Measurements from ENCODE around the gene ZNF286A. TPM values are rescaled to one million over a fixed set of nuclear protein-coding genes. Genes with fewer than 3 reads are reported as not detected.
"Not testable (repeated sequence)": the region's sequence is repeated elsewhere in the genome, so short reads cannot be mapped to it uniquely, and the experiment has no call there.

ZNF286A gene
- total RNA-seq, 1 donor from 2014 or later, result 20.8 TPM

GRCh38 chr17:15699937-15700336, 385 bp downstream of the ZNF286A start:
- H3K27me3 ChIP-seq (ENCODE audit: control insufficient read depth, insufficient read depth, low read length); H3K36me3 ChIP-seq (ENCODE audit: control insufficient read depth, insufficient read depth, low read length); FAIRE-seq; DNase-seq (ENCODE audit: low read depth): not testable (repeated sequence)
- H3K4me3 ChIP-seq (ENCODE audit: low read depth, low read length), result peak overlapping the region; percentile 49

- not testable (repeated sequence) for H3K36me3 ChIP-seq (ENCODE audit: control insufficient read depth, insufficient read depth, low read length); H3K4me3 ChIP-seq (ENCODE audit: low read depth, low read length); DNase-seq (ENCODE audit: low read depth); H3K27me3 ChIP-seq (ENCODE audit: control insufficient read depth, insufficient read depth, low read length); FAIRE-seq
Measured at GRCh38 chr17:15704239-15704638, 4.7 kb downstream of the ZNF286A start.

GRCh38 chr17:15704813-15705212, 5.3 kb downstream of the ZNF286A start:
- FAIRE-seq; H3K36me3 ChIP-seq (ENCODE audit: control insufficient read depth, insufficient read depth, low read length); H3K4me3 ChIP-seq (ENCODE audit: low read depth, low read length); H3K27me3 ChIP-seq (ENCODE audit: control insufficient read depth, insufficient read depth, low read length); DNase-seq (ENCODE audit: low read depth): not testable (repeated sequence)

- not testable (repeated sequence) for H3K36me3 ChIP-seq (ENCODE audit: control insufficient read depth, insufficient read depth, low read length); DNase-seq (ENCODE audit: low read depth); FAIRE-seq; H3K4me3 ChIP-seq (ENCODE audit: low read depth, low read length); H3K27me3 ChIP-seq (ENCODE audit: control insufficient read depth, insufficient read depth, low read length)
Measured at GRCh38 chr17:15708879-15709278, 9.3 kb downstream of the ZNF286A start.

- FAIRE-seq, result not testable (repeated sequence)
Measured at GRCh38 chr17:15716601-15717563, 17.3 kb downstream of the ZNF286A start.

GRCh38 chr17:15730535-15730934, 31.0 kb downstream of the ZNF286A start:
- H3K4me3 ChIP-seq (ENCODE audit: low read depth, low read length); H3K27me3 ChIP-seq (ENCODE audit: control insufficient read depth, insufficient read depth, low read length); H3K36me3 ChIP-seq (ENCODE audit: control insufficient read depth, insufficient read depth, low read length); DNase-seq (ENCODE audit: low read depth): not testable (repeated sequence)
- peak; percentile 7 for FAIRE-seq

More at GRCh38 chr17:15716601-15717563, 17.3 kb downstream of the ZNF286A start:
- not testable (repeated sequence) for H3K36me3 ChIP-seq (ENCODE audit: control insufficient read depth, insufficient read depth, low read length); H3K4me3 ChIP-seq (ENCODE audit: low read depth, low read length); DNase-seq (ENCODE audit: low read depth); H3K27me3 ChIP-seq (ENCODE audit: control insufficient read depth, insufficient read depth, low read length)

GRCh38 chr17:15731900-15732299, 32.3 kb downstream of the ZNF286A start, which contains the start of gene TBC1D26:
TBC1D26 (plus strand) TSS chr17:15732283; CDS start chr17:15735349, 3,066 bp downstream.
- not testable (repeated sequence) for H3K4me3 ChIP-seq (ENCODE audit: low read depth, low read length); FAIRE-seq; H3K36me3 ChIP-seq (ENCODE audit: control insufficient read depth, insufficient read depth, low read length); H3K27me3 ChIP-seq (ENCODE audit: control insufficient read depth, insufficient read depth, low read length); DNase-seq (ENCODE audit: low read depth)

GRCh38 chr17:15733174-15733789, 33.7 kb downstream of the ZNF286A start:
- DNase-seq (ENCODE audit: low read depth); FAIRE-seq; H3K36me3 ChIP-seq (ENCODE audit: control insufficient read depth, insufficient read depth, low read length); H3K27me3 ChIP-seq (ENCODE audit: control insufficient read depth, insufficient read depth, low read length); H3K4me3 ChIP-seq (ENCODE audit: low read depth, low read length): not testable (repeated sequence)

- not testable (repeated sequence) for H3K27me3 ChIP-seq (ENCODE audit: control insufficient read depth, insufficient read depth, low read length); H3K36me3 ChIP-seq (ENCODE audit: control insufficient read depth, insufficient read depth, low read length); H3K4me3 ChIP-seq (ENCODE audit: low read depth, low read length); DNase-seq (ENCODE audit: low read depth)
- FAIRE-seq, result peak; percentile 62
Measured at GRCh38 chr17:15736578-15736977, 37.0 kb downstream of the ZNF286A start.

GRCh38 chr17:15738066-15738465, 38.5 kb downstream of the ZNF286A start:
- TF ChIP-seq CTCF (IDR thresholded peaks at IDR 0.05; ENCODE audit: insufficient read depth, low read length, severe bottlenecking), result no peak
- FAIRE-seq (peak; percentile 96), DNase-seq (ENCODE audit: low read depth) (no peak)

GRCh38 chr17:15739259-15739658, 39.7 kb downstream of the ZNF286A start:
- H3K27me3 ChIP-seq (ENCODE audit: control insufficient read depth, insufficient read depth, low read length); H3K36me3 ChIP-seq (ENCODE audit: control insufficient read depth, insufficient read depth, low read length); H3K4me3 ChIP-seq (ENCODE audit: low read depth, low read length); DNase-seq (ENCODE audit: low read depth); FAIRE-seq: not testable (repeated sequence)

More at GRCh38 chr17:15738066-15738465, 38.5 kb downstream of the ZNF286A start:
- H3K4me3 ChIP-seq (ENCODE audit: low read depth, low read length), result no peak overlapping the region
- H3K36me3 ChIP-seq (ENCODE audit: control insufficient read depth, insufficient read depth, low read length), result no peaks in the 10 kb centered on the region
- no peaks in the 10 kb centered on the region for H3K27me3 ChIP-seq (ENCODE audit: control insufficient read depth, insufficient read depth, low read length)

GRCh38 chr17:15740041-15740440, 40.5 kb downstream of the ZNF286A start:
- FAIRE-seq, result peak; percentile 98
- not testable (repeated sequence) for DNase-seq (ENCODE audit: low read depth)

More at GRCh38 chr17:15740041-15740440, 40.5 kb downstream of the ZNF286A start:
- H3K36me3 ChIP-seq (ENCODE audit: control insufficient read depth, insufficient read depth, low read length); H3K27me3 ChIP-seq (ENCODE audit: control insufficient read depth, insufficient read depth, low read length); H3K4me3 ChIP-seq (ENCODE audit: low read depth, low read length): not testable (repeated sequence)

All from bronchial epithelial cell (primary cell).